ENCODE measurements around the gene GULP1.

- TF ChIP-seq, protein P1, sequence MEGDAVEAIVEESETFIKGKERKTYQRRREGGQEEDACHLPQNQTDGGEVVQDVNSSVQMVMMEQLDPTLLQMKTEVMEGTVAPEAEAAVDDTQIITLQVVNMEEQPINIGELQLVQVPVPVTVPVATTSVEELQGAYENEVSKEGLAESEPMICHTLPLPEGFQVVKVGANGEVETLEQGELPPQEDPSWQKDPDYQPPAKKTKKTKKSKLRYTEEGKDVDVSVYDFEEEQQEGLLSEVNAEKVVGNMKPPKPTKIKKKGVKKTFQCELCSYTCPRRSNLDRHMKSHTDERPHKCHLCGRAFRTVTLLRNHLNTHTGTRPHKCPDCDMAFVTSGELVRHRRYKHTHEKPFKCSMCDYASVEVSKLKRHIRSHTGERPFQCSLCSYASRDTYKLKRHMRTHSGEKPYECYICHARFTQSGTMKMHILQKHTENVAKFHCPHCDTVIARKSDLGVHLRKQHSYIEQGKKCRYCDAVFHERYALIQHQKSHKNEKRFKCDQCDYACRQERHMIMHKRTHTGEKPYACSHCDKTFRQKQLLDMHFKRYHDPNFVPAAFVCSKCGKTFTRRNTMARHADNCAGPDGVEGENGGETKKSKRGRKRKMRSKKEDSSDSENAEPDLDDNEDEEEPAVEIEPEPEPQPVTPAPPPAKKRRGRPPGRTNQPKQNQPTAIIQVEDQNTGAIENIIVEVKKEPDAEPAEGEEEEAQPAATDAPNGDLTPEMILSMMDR (conservative IDR thresholded peaks at IDR 0.05; ENCODE audit: low read depth in 2 of 2), result no peak
- TF ChIP-seq POLR2AphosphoS5 (IDR thresholded peaks at IDR 0.05; ENCODE audit: low read depth), result no peak
- TF ChIP-seq, protein P2, sequence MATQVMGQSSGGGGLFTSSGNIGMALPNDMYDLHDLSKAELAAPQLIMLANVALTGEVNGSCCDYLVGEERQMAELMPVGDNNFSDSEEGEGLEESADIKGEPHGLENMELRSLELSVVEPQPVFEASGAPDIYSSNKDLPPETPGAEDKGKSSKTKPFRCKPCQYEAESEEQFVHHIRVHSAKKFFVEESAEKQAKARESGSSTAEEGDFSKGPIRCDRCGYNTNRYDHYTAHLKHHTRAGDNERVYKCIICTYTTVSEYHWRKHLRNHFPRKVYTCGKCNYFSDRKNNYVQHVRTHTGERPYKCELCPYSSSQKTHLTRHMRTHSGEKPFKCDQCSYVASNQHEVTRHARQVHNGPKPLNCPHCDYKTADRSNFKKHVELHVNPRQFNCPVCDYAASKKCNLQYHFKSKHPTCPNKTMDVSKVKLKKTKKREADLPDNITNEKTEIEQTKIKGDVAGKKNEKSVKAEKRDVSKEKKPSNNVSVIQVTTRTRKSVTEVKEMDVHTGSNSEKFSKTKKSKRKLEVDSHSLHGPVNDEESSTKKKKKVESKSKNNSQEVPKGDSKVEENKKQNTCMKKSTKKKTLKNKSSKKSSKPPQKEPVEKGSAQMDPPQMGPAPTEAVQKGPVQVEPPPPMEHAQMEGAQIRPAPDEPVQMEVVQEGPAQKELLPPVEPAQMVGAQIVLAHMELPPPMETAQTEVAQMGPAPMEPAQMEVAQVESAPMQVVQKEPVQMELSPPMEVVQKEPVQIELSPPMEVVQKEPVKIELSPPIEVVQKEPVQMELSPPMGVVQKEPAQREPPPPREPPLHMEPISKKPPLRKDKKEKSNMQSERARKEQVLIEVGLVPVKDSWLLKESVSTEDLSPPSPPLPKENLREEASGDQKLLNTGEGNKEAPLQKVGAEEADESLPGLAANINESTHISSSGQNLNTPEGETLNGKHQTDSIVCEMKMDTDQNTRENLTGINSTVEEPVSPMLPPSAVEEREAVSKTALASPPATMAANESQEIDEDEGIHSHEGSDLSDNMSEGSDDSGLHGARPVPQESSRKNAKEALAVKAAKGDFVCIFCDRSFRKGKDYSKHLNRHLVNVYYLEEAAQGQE (IDR thresholded peaks at IDR 0.05; ENCODE audit: unreplicated experiment), result no peak
- no peak for TF ChIP-seq ZNF114 (CRISPR knock-in tag; IDR thresholded peaks at IDR 0.05)
- no peak for TF ChIP-seq EZH2 (IDR thresholded peaks at IDR 0.05; ENCODE audit: low read depth, unreplicated experiment)
- TF ChIP-seq EZH2phosphoT487 (IDR thresholded peaks at IDR 0.05; ENCODE audit: unreplicated experiment), result no peak
- TF ChIP-seq CREB1 (CRISPR knock-in tag; IDR thresholded peaks at IDR 0.05; ENCODE audit: low read depth), result no peak
- TF ChIP-seq, protein P3, sequence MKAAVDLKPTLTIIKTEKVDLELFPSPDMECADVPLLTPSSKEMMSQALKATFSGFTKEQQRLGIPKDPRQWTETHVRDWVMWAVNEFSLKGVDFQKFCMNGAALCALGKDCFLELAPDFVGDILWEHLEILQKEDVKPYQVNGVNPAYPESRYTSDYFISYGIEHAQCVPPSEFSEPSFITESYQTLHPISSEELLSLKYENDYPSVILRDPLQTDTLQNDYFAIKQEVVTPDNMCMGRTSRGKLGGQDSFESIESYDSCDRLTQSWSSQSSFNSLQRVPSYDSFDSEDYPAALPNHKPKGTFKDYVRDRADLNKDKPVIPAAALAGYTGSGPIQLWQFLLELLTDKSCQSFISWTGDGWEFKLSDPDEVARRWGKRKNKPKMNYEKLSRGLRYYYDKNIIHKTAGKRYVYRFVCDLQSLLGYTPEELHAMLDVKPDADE (IDR thresholded peaks at IDR 0.05), result no peak
- TF ChIP-seq, protein P4, sequence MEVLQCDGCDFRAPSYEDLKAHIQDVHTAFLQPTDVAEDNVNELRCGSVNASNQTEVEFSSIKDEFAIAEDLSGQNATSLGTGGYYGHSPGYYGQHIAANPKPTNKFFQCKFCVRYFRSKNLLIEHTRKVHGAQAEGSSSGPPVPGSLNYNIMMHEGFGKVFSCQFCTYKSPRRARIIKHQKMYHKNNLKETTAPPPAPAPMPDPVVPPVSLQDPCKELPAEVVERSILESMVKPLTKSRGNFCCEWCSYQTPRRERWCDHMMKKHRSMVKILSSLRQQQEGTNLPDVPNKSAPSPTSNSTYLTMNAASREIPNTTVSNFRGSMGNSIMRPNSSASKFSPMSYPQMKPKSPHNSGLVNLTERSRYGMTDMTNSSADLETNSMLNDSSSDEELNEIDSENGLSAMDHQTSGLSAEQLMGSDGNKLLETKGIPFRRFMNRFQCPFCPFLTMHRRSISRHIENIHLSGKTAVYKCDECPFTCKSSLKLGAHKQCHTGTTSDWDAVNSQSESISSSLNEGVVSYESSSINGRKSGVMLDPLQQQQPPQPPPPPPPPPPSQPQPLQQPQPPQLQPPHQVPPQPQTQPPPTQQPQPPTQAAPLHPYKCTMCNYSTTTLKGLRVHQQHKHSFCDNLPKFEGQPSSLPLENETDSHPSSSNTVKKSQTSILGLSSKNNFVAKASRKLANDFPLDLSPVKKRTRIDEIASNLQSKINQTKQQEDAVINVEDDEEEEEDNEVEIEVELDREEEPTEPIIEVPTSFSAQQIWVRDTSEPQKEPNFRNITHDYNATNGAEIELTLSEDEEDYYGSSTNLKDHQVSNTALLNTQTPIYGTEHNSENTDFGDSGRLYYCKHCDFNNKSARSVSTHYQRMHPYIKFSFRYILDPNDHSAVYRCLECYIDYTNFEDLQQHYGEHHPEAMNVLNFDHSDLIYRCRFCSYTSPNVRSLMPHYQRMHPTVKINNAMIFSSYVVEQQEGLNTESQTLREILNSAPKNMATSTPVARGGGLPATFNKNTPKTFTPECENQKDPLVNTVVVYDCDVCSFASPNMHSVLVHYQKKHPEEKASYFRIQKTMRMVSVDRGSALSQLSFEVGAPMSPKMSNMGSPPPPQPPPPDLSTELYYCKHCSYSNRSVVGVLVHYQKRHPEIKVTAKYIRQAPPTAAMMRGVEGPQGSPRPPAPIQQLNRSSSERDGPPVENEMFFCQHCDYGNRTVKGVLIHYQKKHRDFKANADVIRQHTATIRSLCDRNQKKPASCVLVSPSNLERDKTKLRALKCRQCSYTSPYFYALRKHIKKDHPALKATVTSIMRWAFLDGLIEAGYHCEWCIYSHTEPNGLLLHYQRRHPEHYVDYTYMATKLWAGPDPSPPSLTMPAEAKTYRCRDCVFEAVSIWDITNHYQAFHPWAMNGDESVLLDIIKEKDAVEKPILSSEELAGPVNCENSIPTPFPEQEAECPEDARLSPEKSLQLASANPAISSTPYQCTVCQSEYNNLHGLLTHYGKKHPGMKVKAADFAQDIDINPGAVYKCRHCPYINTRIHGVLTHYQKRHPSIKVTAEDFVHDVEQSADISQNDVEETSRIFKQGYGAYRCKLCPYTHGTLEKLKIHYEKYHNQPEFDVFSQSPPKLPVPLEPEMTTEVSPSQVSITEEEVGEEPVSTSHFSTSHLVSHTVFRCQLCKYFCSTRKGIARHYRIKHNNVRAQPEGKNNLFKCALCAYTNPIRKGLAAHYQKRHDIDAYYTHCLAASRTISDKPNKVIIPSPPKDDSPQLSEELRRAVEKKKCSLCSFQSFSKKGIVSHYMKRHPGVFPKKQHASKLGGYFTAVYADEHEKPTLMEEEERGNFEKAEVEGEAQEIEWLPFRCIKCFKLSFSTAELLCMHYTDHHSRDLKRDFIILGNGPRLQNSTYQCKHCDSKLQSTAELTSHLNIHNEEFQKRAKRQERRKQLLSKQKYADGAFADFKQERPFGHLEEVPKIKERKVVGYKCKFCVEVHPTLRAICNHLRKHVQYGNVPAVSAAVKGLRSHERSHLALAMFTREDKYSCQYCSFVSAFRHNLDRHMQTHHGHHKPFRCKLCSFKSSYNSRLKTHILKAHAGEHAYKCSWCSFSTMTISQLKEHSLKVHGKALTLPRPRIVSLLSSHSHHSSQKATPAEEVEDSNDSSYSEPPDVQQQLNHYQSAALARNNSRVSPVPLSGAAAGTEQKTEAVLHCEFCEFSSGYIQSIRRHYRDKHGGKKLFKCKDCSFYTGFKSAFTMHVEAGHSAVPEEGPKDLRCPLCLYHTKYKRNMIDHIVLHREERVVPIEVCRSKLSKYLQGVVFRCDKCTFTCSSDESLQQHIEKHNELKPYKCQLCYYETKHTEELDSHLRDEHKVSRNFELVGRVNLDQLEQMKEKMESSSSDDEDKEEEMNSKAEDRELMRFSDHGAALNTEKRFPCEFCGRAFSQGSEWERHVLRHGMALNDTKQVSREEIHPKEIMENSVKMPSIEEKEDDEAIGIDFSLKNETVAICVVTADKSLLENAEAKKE (CRISPR knock-in tag; IDR thresholded peaks at IDR 0.05), result no peak
- no peak for TF ChIP-seq STAT1 (IDR thresholded peaks at IDR 0.05; ENCODE audit: unreplicated experiment)
- TF ChIP-seq JUNB (IDR thresholded peaks at IDR 0.05; ENCODE audit: unreplicated experiment), result no peak
Measured at GRCh38 chr2:188610827-188611226, 319.2 kb downstream of the GULP1 start.

Data from GM23338 (cell line).